ENCODE data around the gene C20orf173.

GRCh38 chr20:35552914-35553313 lies 23.5 kb upstream of the C20orf173 start:
- TF ChIP-seq CTCF (IDR thresholded peaks at IDR 0.05) = no peak
- TF ChIP-seq POLR2A (IDR thresholded peaks at IDR 0.05) = no peak
- TF ChIP-seq EP300 (IDR thresholded peaks at IDR 0.05) = no peak
